GM23338 (cell line): ENCODE measurements around the gene JAK3. TPM values are rescaled to one million over a fixed set of nuclear protein-coding genes. Genes with fewer than 3 reads are reported as not detected.

Experiments
- ATAC-seq: fragments of 200-7000 bp; cut with Tn5 transposase; 3 replicates; pipeline ENCODE4 v1.9.1; 2020
- DNase-seq: peaks from one replicate; pipeline ENCODE4 v3.0.0-alpha.2; 2015; ENCODE audit warnings: low spot score
- H2AFZ ChIP-seq: fragments of 200-600 bp; sonication (generic); 2 replicates; pipeline ENCODE4 v1.8.0; 2016; ENCODE audit warnings: antibody characterized with exemption, mild to moderate bottlenecking, moderate library complexity
- H3F3A ChIP-seq: fragments of 200-600 bp; sonication (generic); replicated peaks from 2 replicates; pipeline ENCODE4 v1.8.0; 2017; ENCODE audit warnings: antibody characterized with exemption, mixed run types, low read depth
- H3K27ac ChIP-seq: fragments of 200-600 bp; sonication (generic); 2 replicates; pipeline ENCODE4 v1.6.1; 2016; ENCODE audit warnings: low read depth
- H3K27me3 ChIP-seq: fragments of 200-600 bp; sonication (generic); 2 replicates; pipeline ENCODE4 v1.8.0; 2016; ENCODE audit warnings: mild to moderate bottlenecking, mixed run types, moderate library complexity; ENCODE audit not compliant: insufficient read depth
- H3K36me3 ChIP-seq: fragments of 200-600 bp; sonication (generic); 2 replicates; pipeline ENCODE4 v1.8.0; 2016; ENCODE audit warnings: mild to moderate bottlenecking; ENCODE audit not compliant: insufficient read depth
- H3K4me1 ChIP-seq: fragments of 200-600 bp; sonication (generic); 2 replicates; pipeline ENCODE4 v1.8.0; 2016; ENCODE audit warnings: mild to moderate bottlenecking, moderate library complexity; ENCODE audit not compliant: insufficient read depth
- H3K4me2 ChIP-seq: fragments of 200-600 bp; sonication (generic); 2 replicates; pipeline ENCODE4 v1.7.1; 2017; ENCODE audit warnings: mixed run types
- H3K4me3 ChIP-seq: fragments of 200-600 bp; sonication (generic); 2 replicates; pipeline ENCODE4 v1.6.1; 2016; ENCODE audit warnings: mixed run types
- H3K79me2 ChIP-seq: fragments of 200-600 bp; sonication (generic); replicated peaks from 2 replicates; pipeline ENCODE4 v1.8.0; 2017; ENCODE audit warnings: mild to moderate bottlenecking; ENCODE audit not compliant: insufficient read depth
- H3K9me2 ChIP-seq: fragments of 200-600 bp; sonication (generic); 2 replicates; pipeline ENCODE4 v1.8.0; 2017; ENCODE audit not compliant: insufficient read depth
- H4K20me1 ChIP-seq: fragments of 200-600 bp; sonication (generic); replicated peaks from 2 replicates; pipeline ENCODE4 v1.8.0; 2017; ENCODE audit warnings: mild to moderate bottlenecking; ENCODE audit not compliant: insufficient read depth
- H3K27ac Mint-ChIP-seq: 2 replicates; pipeline ENCODE4 v1.8.0; 2020; ENCODE audit warnings: inconsistent platforms, mild to moderate bottlenecking, moderate library complexity, mixed read lengths
- H3K27me3 Mint-ChIP-seq: 3 replicates; pipeline ENCODE4 v1.8.0; 2022; ENCODE audit warnings: low read depth, mild to moderate bottlenecking, moderate library complexity, mixed read lengths, inconsistent platforms; ENCODE audit not compliant: insufficient read depth, poor library complexity
- H3K36me3 Mint-ChIP-seq: 3 replicates; pipeline ENCODE4 v1.8.0; 2021; ENCODE audit warnings: low read depth, mild to moderate bottlenecking, inconsistent platforms, moderate library complexity, mixed read lengths
- H3K4me1 Mint-ChIP-seq: 3 replicates; pipeline ENCODE4 v1.8.0; 2020; ENCODE audit warnings: mild to moderate bottlenecking, inconsistent platforms, mixed read lengths
- H3K4me3 Mint-ChIP-seq: 3 replicates; pipeline ENCODE4 v1.8.0; 2021; ENCODE audit warnings: moderate library complexity, mild to moderate bottlenecking, inconsistent platforms, mixed read lengths
- H3K9me3 Mint-ChIP-seq: 3 replicates; pipeline ENCODE4 v1.8.0; 2020; ENCODE audit warnings: moderate library complexity, mild to moderate bottlenecking, inconsistent platforms, mixed read lengths
- CREB1 ChIP-seq: fragments of 250-450 bp; sonication (Bioruptor Pico); IDR thresholded peaks from 2 replicates; pipeline ENCODE4 v1.5.0; 2020; ENCODE audit warnings: low read depth, mild to moderate bottlenecking, moderate library complexity
- ETS1 ChIP-seq: IDR thresholded peaks from 2 replicates; pipeline ENCODE4 v1.6.1; 2016; ENCODE audit warnings: antibody characterized with exemption
- EZH2 ChIP-seq: fragments of 200-600 bp; sonication (generic); IDR thresholded peaks from one replicate; pipeline ENCODE4 v1.8.0; 2017; ENCODE audit warnings: antibody characterized with exemption, mild to moderate bottlenecking, low read depth; ENCODE audit not compliant: unreplicated experiment
- EZH2phosphoT487 ChIP-seq: fragments of 200-600 bp; sonication (generic); IDR thresholded peaks from one replicate; pipeline ENCODE4 v1.8.1; 2018; ENCODE audit warnings: antibody characterized with exemption; ENCODE audit not compliant: unreplicated experiment
- JUNB ChIP-seq: IDR thresholded peaks from one replicate; pipeline ENCODE4 v1.6.1; 2016; ENCODE audit warnings: antibody characterized with exemption; ENCODE audit not compliant: unreplicated experiment
- NANOG ChIP-seq: IDR thresholded peaks from 2 replicates; pipeline ENCODE4 v1.6.1; 2016; ENCODE audit warnings: antibody characterized with exemption, borderline replicate concordance
- POLR2AphosphoS5 ChIP-seq: IDR thresholded peaks from 2 replicates; pipeline ENCODE4 v1.6.1; 2016; ENCODE audit warnings: antibody characterized with exemption, low read depth
- REST ChIP-seq: IDR thresholded peaks from one replicate; pipeline ENCODE4 v1.6.1; 2018; ENCODE audit warnings: antibody characterized with exemption; ENCODE audit not compliant: unreplicated experiment
- STAT1 ChIP-seq: IDR thresholded peaks from one replicate; pipeline ENCODE4 v1.6.1; 2016; ENCODE audit warnings: antibody characterized with exemption; ENCODE audit not compliant: unreplicated experiment
- ZNF114 ChIP-seq: fragments of 250-450 bp; sonication (Bioruptor Pico); IDR thresholded peaks from 2 replicates; pipeline ENCODE4 v1.5.0; 2020; ENCODE audit warnings: mild to moderate bottlenecking, moderate library complexity
- ZNF331 ChIP-seq: fragments of 250-450 bp; sonication (Bioruptor Pico); IDR thresholded peaks from 2 replicates; pipeline ENCODE4 v1.5.0; 2020; ENCODE audit warnings: low read depth, mild to moderate bottlenecking, moderate library complexity
- polyA plus RNA-seq: library from polyadenylated mRNA; unstranded; fragments of >200 nt; fragmentation: Nextera tagmentation; extraction: Ambion mirVana; gene quantifications from 2 replicates; pipeline ENCODE4 v1.2.1, GENCODE V29; 2016
- total RNA-seq: library from RNA; depleted of rRNA; stranded (reverse); fragments of >200 nt; shearing (Covaris generic); gene quantifications from 2 replicates; pipeline ENCODE4 v1.2.3, GENCODE V29; 2014
- TF ChIP-seq, protein P1 (sequence below), 2 experiments: fragments of 200-600 bp in 1 of 2; sonication (generic) in 1 of 2; conservative IDR thresholded peaks; 2 replicates each; pipeline versions ENCODE4 v1.5.1 to v1.6.1; 2016 to 2017; ENCODE audit warnings: antibody characterized with exemption in 2 of 2, low read depth in 2 of 2, mild to moderate bottlenecking in 2 of 2, moderate library complexity in 1 of 2

The JAK3 gene
- total and polyA plus RNA-seq, 2 experiments from 2014 or later = 2.9 to 5.4 TPM

DNA sequence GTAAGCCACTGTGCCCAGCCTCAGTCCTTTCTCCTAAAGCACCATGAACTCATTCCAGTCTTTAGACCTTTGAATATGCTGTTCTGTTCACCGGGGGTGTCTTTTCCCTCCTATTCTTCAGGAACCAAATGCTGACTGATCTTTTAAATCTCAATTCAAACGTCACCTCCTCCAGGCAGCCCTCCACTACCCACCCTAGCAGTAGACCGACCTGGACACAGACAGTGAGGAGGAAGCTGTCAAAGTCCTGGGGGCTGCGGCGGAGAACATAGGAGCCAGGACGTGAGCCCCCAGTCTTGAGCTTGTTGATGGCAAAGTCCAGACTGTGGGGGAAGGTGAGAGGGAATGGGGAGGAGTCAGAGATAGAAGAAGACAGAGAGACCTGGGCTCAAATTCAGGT lies 7.8 kb downstream of the JAK3 start:
- Histone ChIP-seq H4K20me1 (no peaks in the 10 kb centered on the region), H3K79me2 (no peaks in the 10 kb centered on the region), H3K36me3 (no peaks in the 10 kb centered on the region), H3K27me3 (0 out of 2 replicates have a peak, but pooled peaks cover 10% of the 10 kb centered on the region), H3K4me2 (no peak overlapping the region), H3K4me3 (no peak overlapping the region), H3F3A (no peaks in the 10 kb centered on the region), H3K4me1 (no peaks in the 10 kb centered on the region; the same call in 1 of the 2 replicates), H3K27ac (no peak overlapping the region), H2AFZ (no peak overlapping the region), H3K9me2 (no peaks in the 10 kb centered on the region)
- Mint-ChIP-seq H3K36me3 (no peaks in the 10 kb centered on the region), H3K4me1 (peaks cover 19% of the 10 kb centered on the region), H3K9me3 (no peaks in the 10 kb centered on the region), H3K27ac (no peak overlapping the region), H3K4me3 (no peak overlapping the region), H3K27me3 (peaks cover 32% of the 10 kb centered on the region)
- ATAC-seq (no peak), DNase-seq (no peak)
- TF ChIP-seq ZNF331 (no peak), STAT1 (no peak), POLR2AphosphoS5 (no peak), NANOG (no peak), EZH2 (no peak), ZNF114 (CRISPR knock-in tag) (no peak), EZH2phosphoT487 (no peak), ETS1 (no peak), CREB1 (CRISPR knock-in tag) (no peak), JUNB (no peak)
- TF ChIP-seq, protein P1, sequence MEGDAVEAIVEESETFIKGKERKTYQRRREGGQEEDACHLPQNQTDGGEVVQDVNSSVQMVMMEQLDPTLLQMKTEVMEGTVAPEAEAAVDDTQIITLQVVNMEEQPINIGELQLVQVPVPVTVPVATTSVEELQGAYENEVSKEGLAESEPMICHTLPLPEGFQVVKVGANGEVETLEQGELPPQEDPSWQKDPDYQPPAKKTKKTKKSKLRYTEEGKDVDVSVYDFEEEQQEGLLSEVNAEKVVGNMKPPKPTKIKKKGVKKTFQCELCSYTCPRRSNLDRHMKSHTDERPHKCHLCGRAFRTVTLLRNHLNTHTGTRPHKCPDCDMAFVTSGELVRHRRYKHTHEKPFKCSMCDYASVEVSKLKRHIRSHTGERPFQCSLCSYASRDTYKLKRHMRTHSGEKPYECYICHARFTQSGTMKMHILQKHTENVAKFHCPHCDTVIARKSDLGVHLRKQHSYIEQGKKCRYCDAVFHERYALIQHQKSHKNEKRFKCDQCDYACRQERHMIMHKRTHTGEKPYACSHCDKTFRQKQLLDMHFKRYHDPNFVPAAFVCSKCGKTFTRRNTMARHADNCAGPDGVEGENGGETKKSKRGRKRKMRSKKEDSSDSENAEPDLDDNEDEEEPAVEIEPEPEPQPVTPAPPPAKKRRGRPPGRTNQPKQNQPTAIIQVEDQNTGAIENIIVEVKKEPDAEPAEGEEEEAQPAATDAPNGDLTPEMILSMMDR (conservative IDR thresholded peaks at IDR 0.05; ENCODE audit: low read depth in 2 of 2) = no peak

DNA sequence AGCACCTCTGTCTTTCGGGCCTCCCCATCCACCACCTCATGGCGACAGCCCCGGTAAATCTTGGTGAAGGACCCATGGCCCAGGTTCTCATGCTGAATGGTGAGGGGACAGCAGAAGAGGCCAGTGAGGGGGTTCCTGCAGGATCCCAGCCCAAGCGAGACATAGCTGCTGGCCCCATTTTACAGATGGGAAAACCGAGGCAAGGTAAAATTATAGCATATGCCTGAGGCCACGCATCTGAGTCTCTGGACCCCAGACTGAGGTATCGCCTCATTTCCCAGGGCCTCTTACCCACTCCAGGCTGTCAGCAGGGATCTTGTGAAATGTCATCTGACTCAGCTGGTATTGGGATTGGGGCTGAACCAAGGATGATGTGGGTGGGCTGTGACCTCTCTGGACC lies 9.8 kb downstream of the JAK3 start:
- Histone ChIP-seq H3F3A (no peaks in the 10 kb centered on the region), H3K79me2 (no peaks in the 10 kb centered on the region), H3K27ac (no peak overlapping the region), H3K9me2 (no peaks in the 10 kb centered on the region), H3K27me3 (0 out of 2 replicates have a peak, but pooled peaks cover 10% of the 10 kb centered on the region), H3K36me3 (no peaks in the 10 kb centered on the region), H4K20me1 (no peaks in the 10 kb centered on the region), H3K4me3 (no peak overlapping the region), H3K4me1 (no peaks in the 10 kb centered on the region; the same call in 1 of the 2 replicates), H3K4me2 (no peak overlapping the region), H2AFZ (no peak overlapping the region)
- DNase-seq = no peak
- Mint-ChIP-seq H3K27me3 (peaks cover 27% of the 10 kb centered on the region), H3K27ac (no peak overlapping the region), H3K9me3 (no peaks in the 10 kb centered on the region), H3K36me3 (no peaks in the 10 kb centered on the region), H3K4me3 (no peak overlapping the region), H3K4me1 (peaks cover 19% of the 10 kb centered on the region)
- no peak for ATAC-seq
- no peak for TF ChIP-seq ZNF114 (CRISPR knock-in tag)
- TF ChIP-seq EZH2 = no peak
- TF ChIP-seq EZH2phosphoT487 = no peak
- TF ChIP-seq REST = no peak
- TF ChIP-seq JUNB = no peak
